HepG2 (cell line): ENCODE results near the gene PVALB. TPM values are rescaled to one million over a fixed set of nuclear protein-coding genes. Genes with fewer than 3 reads are reported as not detected.

Source experiments
- AKAP8 ChIP-seq: sonication (generic); formaldehyde crosslinking; IDR thresholded peaks from 2 replicates; pipeline ENCODE4 v1.5.1; 2020; ENCODE audit warnings: mild to moderate bottlenecking, missing genetic modification reagents
- ATF7 ChIP-seq, 2 experiments: fragments of 450-650 bp in 1 of 2; sonication (generic) in 1 of 2; formaldehyde crosslinking in 1 of 2; IDR thresholded peaks; 2 replicates each; pipeline versions ENCODE4 v1.4.0 to v1.6.1; 2016 to 2020; ENCODE audit warnings: antibody characterized with exemption in 1 of 2, mild to moderate bottlenecking in 1 of 2, missing genetic modification reagents in 1 of 2
- CBX1 ChIP-seq: IDR thresholded peaks from one replicate; pipeline ENCODE4 v1.6.1; 2016; ENCODE audit warnings: antibody characterized with exemption, low read depth
- DPF2 ChIP-seq: sonication (generic); formaldehyde crosslinking; IDR thresholded peaks from 2 replicates; pipeline ENCODE4 v1.4.0; 2020; ENCODE audit warnings: mild to moderate bottlenecking, low read depth, missing genetic modification reagents, borderline replicate concordance
- MATR3 ChIP-seq: sonication (generic); formaldehyde crosslinking; IDR thresholded peaks from 2 replicates; pipeline ENCODE4 v1.4.0; 2020; ENCODE audit warnings: missing genetic modification reagents
- REL ChIP-seq: sonication (generic); formaldehyde crosslinking; conservative IDR thresholded peaks from 2 replicates; pipeline ENCODE4 v1.8.0; 2022; ENCODE audit warnings: mild to moderate bottlenecking, missing genetic modification reagents, moderate library complexity
- TCF12 ChIP-seq, 2 experiments: fragments of 450-650 bp in 1 of 2; sonication (generic) in 1 of 2; formaldehyde crosslinking in 1 of 2; IDR thresholded peaks; 2 replicates each; pipeline versions ENCODE4 v1.6.1 to v1.8.0; 2017 to 2022; ENCODE audit warnings: antibody characterized with exemption in 1 of 2, mild to moderate bottlenecking in 1 of 2, missing genetic modification reagents in 1 of 2, moderate library complexity in 1 of 2
- TOPORS ChIP-seq: sonication (generic); formaldehyde crosslinking; IDR thresholded peaks from 2 replicates; pipeline ENCODE4 v1.8.0; 2023; ENCODE audit warnings: mild to moderate bottlenecking, missing genetic modification reagents
- ZFAT ChIP-seq: sonication (generic); formaldehyde crosslinking; conservative IDR thresholded peaks from 2 replicates; pipeline ENCODE4 v1.8.1; 2023; ENCODE audit warnings: missing genetic modification reagents, inconsistent platforms
- ZFP82 ChIP-seq: sonication (generic); formaldehyde crosslinking; IDR thresholded peaks from 2 replicates; pipeline ENCODE4 v1.5.1; 2020; ENCODE audit warnings: mild to moderate bottlenecking, missing genetic modification reagents, borderline replicate concordance
- ZNF839 ChIP-seq: sonication (generic); formaldehyde crosslinking; IDR thresholded peaks from 2 replicates; pipeline ENCODE4 v1.4.0; 2020; ENCODE audit warnings: missing genetic modification reagents, mild to moderate bottlenecking, borderline replicate concordance
- ZSCAN29 ChIP-seq: sonication (generic); formaldehyde crosslinking; conservative IDR thresholded peaks from 2 replicates; pipeline ENCODE4 v1.4.0; 2020; ENCODE audit warnings: mild to moderate bottlenecking, missing genetic modification reagents
- polyA plus RNA-seq, 8 experiments: library from polyadenylated mRNA; depleted of rRNA in 3 of 8; stranded (reverse) in 7 of 8; unstranded in 1 of 8; fragments of >200 nt; fragmentation: Illumina TruSeq in 4 of 8; extraction: Trizol in 4 of 8; gene quantifications; 2 replicates each; pipeline versions ENCODE4 v1.2.1 to v1.2.3, GENCODE V29; 2011 to 2016; ENCODE audit warnings: low read depth in 4 of 8, missing spikeins in 1 of 8, mixed read lengths in 1 of 8; ENCODE audit not compliant: insufficient read depth in 1 of 8
- total RNA-seq, 5 experiments: library from RNA; depleted of rRNA; stranded (reverse); fragments of >200 nt; fragmentation: Illumina TruSeq; extraction: Trizol; gene quantifications; 2 replicates each; pipeline ENCODE4 v1.2.3, GENCODE V29; 2016; ENCODE audit warnings: low read depth in 1 of 5
- TF ChIP-seq, protein P1 (sequence below): sonication (generic); formaldehyde crosslinking; conservative IDR thresholded peaks from 2 replicates; pipeline ENCODE4 v1.4.0; 2020; ENCODE audit warnings: missing genetic modification reagents
- TF ChIP-seq, protein P2 (sequence below): IDR thresholded peaks from 2 replicates; pipeline ENCODE4 v1.6.1; 2012; ENCODE audit warnings: low read length, improper control_type of control experiment
- TF ChIP-seq, protein P3 (sequence below): sonication (generic); formaldehyde crosslinking; IDR thresholded peaks from 2 replicates; pipeline ENCODE4 v1.5.0; 2020; ENCODE audit warnings: mild to moderate bottlenecking, missing genetic modification reagents, moderate library complexity
- TF ChIP-seq, protein P4 (sequence below): sonication (generic); formaldehyde crosslinking; IDR thresholded peaks from 2 replicates; pipeline ENCODE4 v1.5.1; 2020; ENCODE audit warnings: missing genetic modification reagents, mild to moderate bottlenecking, borderline replicate concordance
- TF ChIP-seq, protein P5 (sequence below): IDR thresholded peaks from 2 replicates; pipeline ENCODE4 v1.6.1; 2016; ENCODE audit warnings: low read depth

PVALB gene
- total and polyA plus RNA-seq, 2 of the 13 experiments (the other 11 are each of a cell fraction or from before 2014, with no cell fraction given), result not detected

DNA sequence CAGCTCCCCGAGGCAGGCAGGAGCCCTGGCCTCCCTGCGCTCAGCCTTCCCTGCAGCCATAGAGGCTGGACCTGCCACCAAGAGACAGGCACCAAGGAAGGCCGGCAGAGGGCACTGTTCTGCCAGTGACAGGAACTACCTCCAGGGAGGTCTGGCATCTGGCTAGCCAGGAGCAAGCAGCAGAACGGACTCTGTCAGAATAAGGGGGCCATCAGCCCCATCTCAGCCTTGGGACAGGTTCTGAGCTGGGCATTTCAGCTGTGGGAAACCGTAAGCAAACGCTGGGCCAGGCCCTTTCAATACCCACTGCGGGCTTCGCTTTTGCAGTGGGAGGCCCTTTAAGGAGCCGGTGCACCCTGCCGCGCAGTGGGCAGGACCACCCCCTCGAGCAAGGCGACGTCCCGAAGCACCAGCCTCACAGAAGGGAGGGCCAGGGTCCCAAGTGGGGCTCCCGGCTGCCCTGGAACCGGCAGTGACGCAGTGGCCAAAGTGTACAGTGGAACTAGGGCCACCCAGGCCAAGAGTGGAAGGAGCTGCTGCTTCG lies 59.1 kb downstream of the PVALB start (continued):
- TF ChIP-seq ZSCAN29 (CRISPR knock-in tag) (no peak), TCF12 (IDR thresholded peaks at IDR 0.05) (no peak), TCF12 (CRISPR knock-in tag; IDR thresholded peaks at IDR 0.05) (no peak), CBX1 (no peak), MATR3 (CRISPR knock-in tag) (no peak), ZFAT (CRISPR knock-in tag) (no peak), REL (CRISPR knock-in tag) (no peak), AKAP8 (CRISPR knock-in tag) (no peak), ZNF839 (CRISPR knock-in tag) (no peak), ATF7 (IDR thresholded peaks at IDR 0.05) (no peak), ATF7 (CRISPR knock-in tag; IDR thresholded peaks at IDR 0.05) (no peak), TOPORS (CRISPR knock-in tag) (no peak), ZFP82 (CRISPR knock-in tag) (no peak), DPF2 (CRISPR knock-in tag) (no peak)
- TF ChIP-seq, protein P1, sequence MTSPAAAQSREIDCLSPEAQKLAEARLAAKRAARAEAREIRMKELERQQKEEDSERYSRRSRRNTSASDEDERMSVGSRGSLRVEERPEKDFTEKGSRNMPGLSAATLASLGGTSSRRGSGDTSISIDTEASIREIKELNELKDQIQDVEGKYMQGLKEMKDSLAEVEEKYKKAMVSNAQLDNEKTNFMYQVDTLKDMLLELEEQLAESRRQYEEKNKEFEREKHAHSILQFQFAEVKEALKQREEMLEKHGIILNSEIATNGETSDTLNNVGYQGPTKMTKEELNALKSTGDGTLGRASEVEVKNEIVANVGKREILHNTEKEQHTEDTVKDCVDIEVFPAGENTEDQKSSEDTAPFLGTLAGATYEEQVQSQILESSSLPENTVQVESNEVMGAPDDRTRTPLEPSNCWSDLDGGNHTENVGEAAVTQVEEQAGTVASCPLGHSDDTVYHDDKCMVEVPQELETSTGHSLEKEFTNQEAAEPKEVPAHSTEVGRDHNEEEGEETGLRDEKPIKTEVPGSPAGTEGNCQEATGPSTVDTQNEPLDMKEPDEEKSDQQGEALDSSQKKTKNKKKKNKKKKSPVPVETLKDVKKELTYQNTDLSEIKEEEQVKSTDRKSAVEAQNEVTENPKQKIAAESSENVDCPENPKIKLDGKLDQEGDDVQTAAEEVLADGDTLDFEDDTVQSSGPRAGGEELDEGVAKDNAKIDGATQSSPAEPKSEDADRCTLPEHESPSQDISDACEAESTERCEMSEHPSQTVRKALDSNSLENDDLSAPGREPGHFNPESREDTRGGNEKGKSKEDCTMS (CRISPR knock-in tag), result no peak
- TF ChIP-seq, protein P2, sequence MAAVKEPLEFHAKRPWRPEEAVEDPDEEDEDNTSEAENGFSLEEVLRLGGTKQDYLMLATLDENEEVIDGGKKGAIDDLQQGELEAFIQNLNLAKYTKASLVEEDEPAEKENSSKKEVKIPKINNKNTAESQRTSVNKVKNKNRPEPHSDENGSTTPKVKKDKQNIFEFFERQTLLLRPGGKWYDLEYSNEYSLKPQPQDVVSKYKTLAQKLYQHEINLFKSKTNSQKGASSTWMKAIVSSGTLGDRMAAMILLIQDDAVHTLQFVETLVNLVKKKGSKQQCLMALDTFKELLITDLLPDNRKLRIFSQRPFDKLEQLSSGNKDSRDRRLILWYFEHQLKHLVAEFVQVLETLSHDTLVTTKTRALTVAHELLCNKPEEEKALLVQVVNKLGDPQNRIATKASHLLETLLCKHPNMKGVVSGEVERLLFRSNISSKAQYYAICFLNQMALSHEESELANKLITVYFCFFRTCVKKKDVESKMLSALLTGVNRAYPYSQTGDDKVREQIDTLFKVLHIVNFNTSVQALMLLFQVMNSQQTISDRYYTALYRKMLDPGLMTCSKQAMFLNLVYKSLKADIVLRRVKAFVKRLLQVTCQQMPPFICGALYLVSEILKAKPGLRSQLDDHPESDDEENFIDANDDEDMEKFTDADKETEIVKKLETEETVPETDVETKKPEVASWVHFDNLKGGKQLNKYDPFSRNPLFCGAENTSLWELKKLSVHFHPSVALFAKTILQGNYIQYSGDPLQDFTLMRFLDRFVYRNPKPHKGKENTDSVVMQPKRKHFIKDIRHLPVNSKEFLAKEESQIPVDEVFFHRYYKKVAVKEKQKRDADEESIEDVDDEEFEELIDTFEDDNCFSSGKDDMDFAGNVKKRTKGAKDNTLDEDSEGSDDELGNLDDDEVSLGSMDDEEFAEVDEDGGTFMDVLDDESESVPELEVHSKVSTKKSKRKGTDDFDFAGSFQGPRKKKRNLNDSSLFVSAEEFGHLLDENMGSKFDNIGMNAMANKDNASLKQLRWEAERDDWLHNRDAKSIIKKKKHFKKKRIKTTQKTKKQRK, result no peak
- TF ChIP-seq, protein P3, sequence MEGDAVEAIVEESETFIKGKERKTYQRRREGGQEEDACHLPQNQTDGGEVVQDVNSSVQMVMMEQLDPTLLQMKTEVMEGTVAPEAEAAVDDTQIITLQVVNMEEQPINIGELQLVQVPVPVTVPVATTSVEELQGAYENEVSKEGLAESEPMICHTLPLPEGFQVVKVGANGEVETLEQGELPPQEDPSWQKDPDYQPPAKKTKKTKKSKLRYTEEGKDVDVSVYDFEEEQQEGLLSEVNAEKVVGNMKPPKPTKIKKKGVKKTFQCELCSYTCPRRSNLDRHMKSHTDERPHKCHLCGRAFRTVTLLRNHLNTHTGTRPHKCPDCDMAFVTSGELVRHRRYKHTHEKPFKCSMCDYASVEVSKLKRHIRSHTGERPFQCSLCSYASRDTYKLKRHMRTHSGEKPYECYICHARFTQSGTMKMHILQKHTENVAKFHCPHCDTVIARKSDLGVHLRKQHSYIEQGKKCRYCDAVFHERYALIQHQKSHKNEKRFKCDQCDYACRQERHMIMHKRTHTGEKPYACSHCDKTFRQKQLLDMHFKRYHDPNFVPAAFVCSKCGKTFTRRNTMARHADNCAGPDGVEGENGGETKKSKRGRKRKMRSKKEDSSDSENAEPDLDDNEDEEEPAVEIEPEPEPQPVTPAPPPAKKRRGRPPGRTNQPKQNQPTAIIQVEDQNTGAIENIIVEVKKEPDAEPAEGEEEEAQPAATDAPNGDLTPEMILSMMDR, result peak; percentile 86
- TF ChIP-seq, protein P4, sequence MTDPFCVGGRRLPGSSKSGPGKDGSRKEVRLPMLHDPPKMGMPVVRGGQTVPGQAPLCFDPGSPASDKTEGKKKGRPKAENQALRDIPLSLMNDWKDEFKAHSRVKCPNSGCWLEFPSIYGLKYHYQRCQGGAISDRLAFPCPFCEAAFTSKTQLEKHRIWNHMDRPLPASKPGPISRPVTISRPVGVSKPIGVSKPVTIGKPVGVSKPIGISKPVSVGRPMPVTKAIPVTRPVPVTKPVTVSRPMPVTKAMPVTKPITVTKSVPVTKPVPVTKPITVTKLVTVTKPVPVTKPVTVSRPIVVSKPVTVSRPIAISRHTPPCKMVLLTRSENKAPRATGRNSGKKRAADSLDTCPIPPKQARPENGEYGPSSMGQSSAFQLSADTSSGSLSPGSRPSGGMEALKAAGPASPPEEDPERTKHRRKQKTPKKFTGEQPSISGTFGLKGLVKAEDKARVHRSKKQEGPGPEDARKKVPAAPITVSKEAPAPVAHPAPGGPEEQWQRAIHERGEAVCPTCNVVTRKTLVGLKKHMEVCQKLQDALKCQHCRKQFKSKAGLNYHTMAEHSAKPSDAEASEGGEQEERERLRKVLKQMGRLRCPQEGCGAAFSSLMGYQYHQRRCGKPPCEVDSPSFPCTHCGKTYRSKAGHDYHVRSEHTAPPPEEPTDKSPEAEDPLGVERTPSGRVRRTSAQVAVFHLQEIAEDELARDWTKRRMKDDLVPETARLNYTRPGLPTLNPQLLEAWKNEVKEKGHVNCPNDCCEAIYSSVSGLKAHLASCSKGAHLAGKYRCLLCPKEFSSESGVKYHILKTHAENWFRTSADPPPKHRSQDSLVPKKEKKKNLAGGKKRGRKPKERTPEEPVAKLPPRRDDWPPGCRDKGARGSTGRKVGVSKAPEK (CRISPR knock-in tag), result no peak
- TF ChIP-seq, protein P5, sequence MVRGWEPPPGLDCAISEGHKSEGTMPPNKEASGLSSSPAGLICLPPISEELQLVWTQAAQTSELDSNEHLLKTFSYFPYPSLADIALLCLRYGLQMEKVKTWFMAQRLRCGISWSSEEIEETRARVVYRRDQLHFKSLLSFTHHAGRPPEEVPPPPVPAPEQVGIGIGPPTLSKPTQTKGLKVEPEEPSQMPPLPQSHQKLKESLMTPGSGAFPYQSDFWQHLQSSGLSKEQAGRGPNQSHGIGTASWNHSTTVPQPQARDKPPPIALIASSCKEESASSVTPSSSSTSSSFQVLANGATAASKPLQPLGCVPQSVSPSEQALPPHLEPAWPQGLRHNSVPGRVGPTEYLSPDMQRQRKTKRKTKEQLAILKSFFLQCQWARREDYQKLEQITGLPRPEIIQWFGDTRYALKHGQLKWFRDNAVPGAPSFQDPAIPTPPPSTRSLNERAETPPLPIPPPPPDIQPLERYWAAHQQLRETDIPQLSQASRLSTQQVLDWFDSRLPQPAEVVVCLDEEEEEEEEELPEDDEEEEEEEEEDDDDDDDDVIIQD (CRISPR knock-in tag), result no peak
